HCEC 1CT (cell line): ENCODE results near the gene YES1.
"Not testable (repeated sequence)": the region's sequence is repeated elsewhere in the genome, so short reads cannot be mapped to it uniquely, and the experiment has no call there.

Experiments used
- DNase-seq: peaks from one replicate; pipeline ENCODE4 v3.0.0-alpha.2; 2017

YES1 gene

GRCh38 chr18:717003-717402, 95.0 kb downstream of the YES1 start:
- DNase-seq: no peak

- peak; percentile 88 for DNase-seq
These were observed 96.4 kb downstream of the YES1 start for GRCh38 chr18:715626-716025.

- no peak for DNase-seq
These were observed 98.9 kb downstream of the YES1 start for GRCh38 chr18:713135-713490.

GRCh38 chr18:712401-713134, 99.5 kb downstream of the YES1 start, which contains the start of gene ENOSF1:
ENOSF1 (minus strand) TSS chr18:712630; CDS start chr18:712587, 43 bp downstream.
- DNase-seq: peak; percentile 81

GRCh38 chr18:711657-712400, 100.2 kb downstream of the YES1 start:
- peak; percentile 83 for DNase-seq

GRCh38 chr18:711310-711656, 100.8 kb downstream of the YES1 start:
- DNase-seq: no peak

GRCh38 chr18:710418-711300, 101.4 kb downstream of the YES1 start:
- DNase-seq: no peak

- no peak for DNase-seq
These were observed 102.3 kb downstream of the YES1 start for GRCh38 chr18:709771-710170.

- no peak for DNase-seq
These were observed 103.9 kb downstream of the YES1 start for GRCh38 chr18:708096-708495.

- DNase-seq: no peak
These were observed 105.6 kb downstream of the YES1 start for GRCh38 chr18:706405-706804.

- peak; percentile 87 for DNase-seq
These were observed 108.7 kb downstream of the YES1 start for GRCh38 chr18:703213-703967.

GRCh38 chr18:697800-698199, 114.2 kb downstream of the YES1 start:
- DNase-seq: no peak

GRCh38 chr18:697012-697411, 115.0 kb downstream of the YES1 start:
- no peak for DNase-seq

GRCh38 chr18:693466-694187, 118.4 kb downstream of the YES1 start:
- no peak for DNase-seq

GRCh38 chr18:692824-693223, 119.2 kb downstream of the YES1 start:
- DNase-seq: no peak

- no peak for DNase-seq
These were observed 123.7 kb downstream of the YES1 start for GRCh38 chr18:688323-688722.

- DNase-seq: no peak
These were observed 125.5 kb downstream of the YES1 start for GRCh38 chr18:686339-687111.

GRCh38 chr18:685438-685837, 126.6 kb downstream of the YES1 start:
- no peak for DNase-seq

- no peak for DNase-seq
These were observed 128.5 kb downstream of the YES1 start for GRCh38 chr18:683531-683930.

- DNase-seq: no peak
These were observed 129.2 kb downstream of the YES1 start for GRCh38 chr18:682833-683232.

GRCh38 chr18:682416-682815, 129.6 kb downstream of the YES1 start:
- not testable (repeated sequence) for DNase-seq
